Measurements from ENCODE around the gene ZC3H18. TPM values are rescaled to one million over a fixed set of nuclear protein-coding genes. Genes with fewer than 3 reads are reported as not detected.
"Not testable (repeated sequence)": the region's sequence is repeated elsewhere in the genome, so short reads cannot be mapped to it uniquely, and the experiment has no call there.

ZC3H18 gene
- polyA plus RNA-seq, 10 donors = 23.3 to 33.1 (median 28.0) TPM

DNA sequence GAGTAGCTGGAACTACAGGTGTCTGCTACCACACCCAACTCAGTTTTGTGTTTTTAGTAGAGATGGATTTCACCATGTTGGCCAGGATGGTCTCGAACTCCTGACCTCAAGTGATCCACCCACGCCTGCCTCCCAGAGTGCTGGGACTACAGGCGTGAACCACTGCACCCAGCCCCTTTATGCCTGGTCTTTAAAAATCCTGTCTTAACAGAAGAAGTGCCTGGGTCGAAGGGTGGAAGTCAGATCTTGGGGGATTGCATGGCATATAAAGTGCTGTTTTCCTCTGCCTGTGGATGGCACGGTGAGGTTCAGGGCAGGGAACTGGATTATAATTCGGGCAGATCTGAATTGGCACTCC is 30.3 kb downstream of the ZC3H18 start:
- no peak for DNase-seq

DNA sequence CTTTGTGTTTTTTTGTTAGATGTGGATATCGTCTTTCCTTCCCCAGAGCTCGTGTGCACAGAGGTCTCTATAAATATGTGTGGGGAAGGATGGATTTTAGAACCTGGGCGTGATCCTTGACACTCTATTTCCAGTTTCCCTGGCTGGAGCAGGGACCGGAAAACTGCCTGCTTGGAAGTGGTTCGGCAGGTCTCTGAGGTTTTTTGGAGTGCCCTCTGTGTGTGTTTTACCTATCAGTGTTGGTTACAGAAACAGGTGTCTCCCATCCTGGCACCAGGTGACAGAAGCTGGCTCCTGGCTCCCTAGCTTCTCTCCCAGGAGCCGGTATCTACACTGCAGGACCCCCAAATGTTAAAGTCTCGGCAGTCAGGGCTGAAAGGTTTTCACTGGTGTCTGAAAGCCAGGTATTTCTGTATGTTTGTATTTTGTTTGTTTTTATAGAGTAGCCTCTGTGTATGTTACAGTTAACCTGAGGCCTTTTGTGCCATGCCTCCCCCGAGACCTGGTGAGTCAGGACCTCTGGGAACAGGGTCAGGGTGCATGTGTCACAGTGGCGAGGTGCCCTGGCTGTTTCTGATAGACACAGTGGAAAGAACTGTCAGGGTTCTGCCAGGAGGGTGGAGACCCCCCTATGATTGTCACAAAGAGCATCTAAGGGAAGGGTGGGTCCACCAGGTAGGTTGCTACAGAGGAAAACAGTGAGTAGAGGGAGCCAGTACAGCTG is 31.3 kb downstream of the ZC3H18 start:
- DNase-seq = no peak

DNA sequence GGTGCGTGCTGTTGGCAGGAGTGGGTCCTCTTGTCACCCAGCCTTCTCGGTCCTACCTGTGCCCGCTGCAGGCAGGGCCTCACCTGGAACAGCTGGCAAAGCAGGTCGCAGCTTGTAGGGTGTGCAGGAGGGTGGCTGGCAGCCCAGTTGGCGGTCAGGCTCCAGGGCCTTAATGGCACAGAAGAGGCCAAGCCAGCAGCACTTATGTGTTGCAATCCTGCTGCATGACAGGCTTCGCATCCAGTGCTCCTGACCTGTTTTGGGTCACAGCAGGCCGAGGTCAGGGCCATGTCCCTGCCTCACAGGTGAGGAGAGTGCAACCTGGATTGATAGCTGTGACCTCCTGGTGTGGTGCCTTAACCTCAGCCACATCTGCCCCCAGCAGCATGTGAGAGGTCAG is 31.9 kb downstream of the ZC3H18 start:
- no peak for DNase-seq

DNA sequence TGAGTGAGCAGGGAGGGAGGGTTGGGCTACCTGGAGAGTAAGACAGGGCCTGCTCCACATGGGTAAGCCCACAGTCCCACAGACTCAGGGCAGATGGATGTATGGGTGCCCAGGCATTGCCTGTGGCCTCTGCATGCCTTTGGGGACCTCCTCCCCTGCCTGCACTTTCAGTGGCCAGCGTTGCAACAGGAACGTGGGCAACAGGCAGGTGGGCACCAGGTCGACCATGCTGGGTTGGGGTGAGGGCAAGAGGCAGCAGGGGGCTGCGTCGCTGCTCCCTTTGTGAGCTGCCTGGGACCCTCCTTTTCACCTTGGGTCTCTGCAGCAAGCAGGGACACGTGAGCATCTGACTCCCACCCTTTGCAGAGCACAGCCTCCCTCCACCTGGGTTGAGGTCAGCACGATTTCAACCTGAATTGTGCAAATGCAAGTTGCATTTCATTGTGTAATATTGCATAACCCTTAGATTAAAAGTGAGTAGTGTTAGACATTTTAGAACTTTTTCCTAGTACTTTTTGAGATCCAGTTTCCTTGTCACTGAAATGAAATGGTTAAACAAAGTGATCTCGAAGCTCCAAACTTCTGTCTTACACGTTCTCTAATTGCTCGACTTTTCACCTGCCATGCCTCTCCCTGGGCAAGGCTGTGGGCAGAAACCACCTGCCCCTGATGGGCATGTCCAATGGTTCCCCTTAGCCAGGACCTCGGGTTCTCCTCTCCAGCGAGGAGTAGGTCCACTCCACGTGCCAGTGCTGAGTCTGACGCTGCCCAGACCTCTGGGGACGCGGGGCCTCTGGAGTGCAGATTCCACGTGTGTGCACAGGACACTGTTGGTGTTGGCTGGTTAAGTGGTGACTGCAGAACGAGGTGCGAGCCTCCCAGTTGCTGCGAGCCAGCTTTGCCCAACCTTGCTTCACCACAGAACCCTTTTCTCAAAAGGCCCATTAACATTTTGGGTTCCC is 35.3 kb downstream of the ZC3H18 start:
- DNase-seq = no peak

DNA sequence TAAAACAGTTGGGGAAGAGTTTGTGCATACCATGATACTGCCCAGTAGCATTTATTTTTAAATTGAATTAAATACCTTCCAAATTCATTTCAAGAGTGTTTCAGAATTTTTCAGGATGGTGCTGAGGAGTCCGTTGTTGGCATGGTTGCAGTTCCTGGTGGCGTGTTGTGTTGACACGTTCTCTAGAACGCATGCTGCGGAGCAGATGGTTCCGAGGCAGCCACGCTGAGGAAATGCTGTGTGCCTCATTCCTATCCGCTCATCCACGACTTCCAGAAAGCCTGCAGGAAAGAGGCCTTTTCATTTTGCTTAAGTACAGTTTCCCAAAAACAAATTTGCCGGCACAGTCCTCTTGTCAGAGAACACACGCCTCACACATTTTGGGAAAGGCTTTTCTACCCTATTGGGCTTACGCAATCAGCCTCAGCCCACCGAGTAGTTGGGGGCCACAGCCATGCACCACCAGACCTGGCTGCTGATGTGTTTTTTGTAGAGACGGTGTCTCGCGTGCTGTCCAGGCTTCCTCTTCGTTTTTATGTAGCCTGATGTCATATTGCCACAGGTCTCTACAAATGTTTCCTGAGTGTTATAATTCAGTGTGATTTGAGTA is 36.0 kb downstream of the ZC3H18 start:
- DNase-seq = no peak

DNA sequence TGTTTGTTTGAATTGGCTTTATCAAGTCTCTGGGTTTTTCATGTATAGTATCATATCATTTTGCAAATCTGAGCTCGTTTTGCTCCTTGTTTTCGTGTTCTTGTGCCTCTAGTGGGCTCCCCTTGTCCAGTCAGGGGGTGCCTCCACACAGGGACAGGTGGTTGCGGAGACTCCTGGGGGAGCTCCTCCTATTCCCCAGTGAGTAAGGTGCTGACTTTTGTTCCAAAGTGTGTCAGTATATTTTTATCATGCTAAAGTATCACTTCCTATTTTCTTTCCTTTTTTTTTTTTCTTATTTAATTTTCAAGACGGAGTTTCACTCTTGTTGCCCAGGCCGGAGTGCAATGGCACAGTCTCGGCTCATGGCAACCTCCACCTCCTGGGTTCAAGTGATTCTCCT is 37.9 kb downstream of the ZC3H18 start:
- DNase-seq = no peak

DNA sequence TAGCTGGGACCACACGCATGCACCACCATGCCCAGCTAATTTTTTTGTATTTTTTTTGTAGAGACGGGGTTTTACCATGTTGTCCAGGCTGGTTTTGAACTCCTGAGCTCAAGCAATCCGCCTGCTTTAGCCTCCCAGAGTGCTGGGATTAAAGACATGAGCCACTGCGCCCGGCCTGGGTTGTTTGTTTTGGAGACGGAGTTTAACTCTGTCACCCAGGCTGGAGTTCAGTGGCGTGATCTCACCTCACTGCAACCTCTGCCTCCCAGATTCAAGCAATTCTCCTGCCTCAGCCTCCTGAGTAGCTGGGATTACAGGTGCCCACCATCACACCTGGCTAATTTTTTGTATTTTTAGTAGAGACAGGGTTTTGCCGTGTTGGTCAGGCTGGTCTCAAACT is 39.2 kb downstream of the ZC3H18 start:
- not testable (repeated sequence) for DNase-seq

DNA sequence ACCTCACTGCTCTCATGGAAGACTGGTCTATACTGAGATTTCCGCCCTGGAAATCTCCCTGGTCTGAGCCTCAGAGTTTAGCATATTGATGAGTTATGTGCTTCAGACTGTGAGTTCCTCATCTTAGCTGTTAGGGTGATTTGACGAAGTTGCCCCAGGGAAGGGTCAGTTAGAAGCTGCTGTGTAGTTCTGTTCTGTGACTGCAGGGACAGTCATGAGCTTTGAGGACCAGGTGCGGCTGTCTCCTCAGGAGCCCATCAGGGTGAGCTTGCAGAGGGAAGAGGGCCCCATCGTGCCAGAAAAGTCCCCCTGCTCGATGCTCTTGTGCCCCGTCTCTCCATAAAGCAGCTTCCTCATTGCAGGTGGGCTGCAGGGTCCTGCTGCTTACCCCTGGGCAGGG is 39.9 kb downstream of the ZC3H18 start:
- no peak for DNase-seq

DNA sequence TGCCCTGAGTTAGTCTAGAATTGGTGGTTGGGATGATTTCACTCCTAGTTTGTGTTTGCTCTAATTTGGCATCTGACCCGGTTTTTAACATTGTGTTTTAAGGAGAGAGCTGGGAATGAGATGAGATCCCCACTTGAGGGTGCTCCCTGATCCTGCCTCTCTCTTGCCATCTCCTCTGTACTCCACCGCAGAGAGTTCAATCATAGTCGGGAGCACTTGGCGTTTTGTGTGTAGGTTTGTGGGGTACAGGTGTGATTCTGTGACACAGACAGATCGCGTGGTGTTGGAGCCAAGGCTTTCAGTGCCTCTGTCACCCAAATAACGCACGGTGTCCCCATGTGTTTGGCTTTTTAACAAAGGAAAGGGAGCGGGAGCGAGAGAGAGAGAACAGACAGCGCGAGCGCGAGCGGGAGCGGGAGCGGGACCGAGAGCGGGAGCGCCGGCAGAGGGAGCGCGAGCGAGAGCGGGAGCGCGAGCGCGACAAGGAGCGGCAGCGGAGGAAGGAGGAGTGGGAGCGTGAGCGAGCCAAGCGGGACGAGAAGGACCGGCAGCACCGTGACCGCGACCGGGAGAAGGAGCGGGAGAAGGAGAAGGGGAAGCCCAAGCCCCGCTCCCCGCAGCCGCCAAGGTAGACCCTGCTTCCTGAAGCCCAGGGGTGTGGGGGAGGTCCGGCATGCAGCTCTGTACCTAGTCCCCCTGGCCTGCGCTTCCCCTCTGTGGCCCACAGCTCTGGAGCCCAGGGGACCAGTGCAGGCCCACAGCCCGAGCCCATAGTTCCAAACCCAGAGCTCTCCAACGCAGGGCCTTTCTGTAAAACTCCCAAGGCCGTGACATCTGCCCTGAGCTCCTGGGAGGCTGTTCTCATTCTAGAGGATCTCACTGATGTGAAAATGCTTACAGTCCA is 41.0 kb downstream of the ZC3H18 start:
- peak in 1 of 3 donors; percentile 47 for DNase-seq

DNA sequence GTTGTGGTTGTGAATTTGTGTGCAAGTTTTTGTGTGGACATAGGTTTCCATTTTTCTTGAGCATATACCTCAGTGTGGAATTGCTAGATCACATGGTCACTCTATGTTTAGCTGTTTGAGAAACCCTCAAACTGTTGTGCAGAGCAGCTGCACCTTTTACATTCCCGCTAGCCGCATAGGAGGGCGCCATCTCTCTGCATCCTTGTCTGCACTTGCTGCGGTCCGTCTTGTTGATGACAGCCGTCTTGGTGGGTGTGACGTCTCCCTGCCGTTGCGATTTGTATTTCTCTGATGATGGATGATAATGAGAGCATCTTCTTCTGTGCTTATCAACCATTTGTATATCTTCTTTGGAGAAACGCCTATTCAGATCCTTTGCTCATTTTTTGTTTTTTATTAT is 43.1 kb downstream of the ZC3H18 start:
- no peak for DNase-seq

DNA sequence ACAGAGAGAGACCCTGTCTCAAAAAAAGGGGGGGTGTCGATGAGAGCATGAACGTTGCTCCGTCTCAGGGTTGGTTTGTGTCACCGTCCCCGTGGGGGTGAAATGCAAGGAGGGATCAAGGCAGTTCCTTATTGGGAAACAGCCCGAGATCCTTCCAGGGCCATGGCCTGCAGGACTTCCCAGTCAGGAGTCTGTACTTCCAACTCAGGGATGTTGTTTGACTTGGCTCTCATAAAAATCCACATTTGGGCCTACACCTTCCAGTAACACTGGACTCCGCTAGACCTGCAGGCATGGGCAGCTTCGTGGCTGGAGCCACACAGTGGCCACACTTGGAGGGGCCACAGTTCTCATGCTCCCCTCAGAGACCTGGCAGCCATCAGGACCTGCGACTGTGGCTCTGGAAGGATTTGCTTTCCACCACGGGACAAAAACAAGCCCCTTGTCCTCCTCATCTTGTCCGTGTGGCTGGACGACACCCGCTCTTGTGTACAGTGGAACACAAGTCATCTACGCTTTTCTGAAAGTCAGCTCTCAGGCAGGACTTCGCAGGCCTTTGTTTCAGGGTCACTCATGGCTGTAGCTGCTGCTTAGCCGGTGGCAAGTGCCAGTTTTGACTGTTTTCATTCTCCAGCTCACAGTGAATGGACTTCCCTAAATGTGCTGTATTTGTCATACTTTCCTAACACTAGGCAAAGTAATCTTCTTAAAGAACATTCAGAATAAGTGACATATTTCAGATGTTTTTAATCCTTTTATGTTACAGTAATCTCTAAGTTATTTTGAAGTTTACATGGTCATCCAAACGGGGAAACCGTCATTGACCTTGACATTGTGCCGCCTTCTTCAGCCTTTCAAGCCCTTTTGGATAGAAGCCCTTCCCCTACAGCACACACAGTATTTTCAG is 44.0 kb downstream of the ZC3H18 start:
- DNase-seq = no peak

DNA sequence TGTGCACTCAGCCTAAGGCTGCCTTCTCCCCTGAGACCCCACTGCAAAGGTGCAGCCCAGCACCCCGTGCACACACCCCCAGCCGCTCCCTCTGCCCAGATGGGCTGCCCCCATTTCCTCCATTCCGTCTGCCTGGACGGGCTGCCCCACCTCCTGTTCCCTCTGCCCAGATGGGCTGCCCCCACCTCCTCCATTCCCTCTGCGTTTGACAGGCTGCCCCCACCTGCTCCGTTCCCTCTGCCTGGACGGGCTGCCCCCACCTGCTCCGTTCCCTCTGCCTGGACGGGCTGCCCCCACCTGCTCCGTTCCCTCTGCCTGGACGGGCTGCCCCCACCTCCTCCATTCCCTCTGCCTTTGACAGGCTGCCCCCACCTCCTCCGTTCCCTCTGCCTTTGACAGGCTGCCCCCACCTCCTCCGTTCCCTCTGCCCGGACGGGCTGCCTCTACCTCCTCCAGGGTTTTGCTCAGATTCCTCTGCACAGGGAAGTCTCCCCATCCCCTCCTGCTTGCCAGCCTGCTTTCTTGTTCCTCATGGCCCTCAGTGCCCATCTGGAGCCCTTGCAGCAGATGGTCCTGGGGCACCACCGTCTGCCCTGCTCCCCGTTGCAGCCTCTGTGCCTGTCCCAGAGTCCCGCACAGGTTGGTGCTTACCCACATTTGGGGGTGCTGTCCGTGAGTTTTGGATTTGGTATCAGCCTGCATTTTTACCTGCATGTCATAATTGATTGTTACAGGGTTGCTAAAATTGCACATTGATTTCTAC is 44.8 kb downstream of the ZC3H18 start:
- no peak for DNase-seq

DNA sequence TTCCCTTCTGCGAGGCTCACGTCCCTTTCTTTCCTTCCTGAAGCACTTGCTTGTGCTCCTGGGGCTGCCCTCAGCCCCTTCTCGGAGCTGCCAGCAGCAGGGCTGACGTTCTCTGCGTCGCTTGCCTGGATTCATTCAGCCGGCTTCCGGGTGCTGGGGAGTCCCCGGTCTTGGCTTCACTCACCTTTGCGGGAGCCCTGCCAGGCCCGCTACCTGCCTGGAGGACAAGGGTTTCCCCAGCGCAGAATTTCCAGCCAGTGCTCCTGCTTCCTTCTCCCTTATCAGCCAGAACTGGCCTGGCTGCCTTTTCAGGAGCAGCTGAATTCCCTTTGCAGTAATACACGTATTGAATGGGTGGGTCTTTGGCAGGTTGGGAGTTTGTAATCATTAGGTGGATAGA is 46.1 kb downstream of the ZC3H18 start:
- DNase-seq = no peak

DNA sequence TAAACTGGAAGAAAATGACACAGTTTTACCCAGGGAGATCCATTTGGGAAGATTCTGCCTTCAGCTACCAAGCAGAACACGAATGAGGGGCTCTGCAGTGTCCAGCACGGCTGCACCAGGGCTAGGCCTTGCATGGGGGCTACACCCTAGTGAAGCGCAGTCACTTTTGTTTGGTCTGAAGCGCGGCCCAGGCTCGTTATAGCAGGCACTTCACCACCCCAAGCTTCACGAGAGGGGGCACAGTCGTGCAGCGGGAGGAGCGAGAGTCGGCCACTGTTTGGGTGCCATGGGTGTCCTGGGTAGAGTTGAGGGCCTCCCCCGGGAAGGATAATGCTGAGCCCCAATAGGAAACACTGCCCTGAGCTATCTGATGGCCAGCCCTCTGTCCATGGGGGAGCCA is 46.5 kb downstream of the ZC3H18 start:
- DNase-seq = no peak

DNA sequence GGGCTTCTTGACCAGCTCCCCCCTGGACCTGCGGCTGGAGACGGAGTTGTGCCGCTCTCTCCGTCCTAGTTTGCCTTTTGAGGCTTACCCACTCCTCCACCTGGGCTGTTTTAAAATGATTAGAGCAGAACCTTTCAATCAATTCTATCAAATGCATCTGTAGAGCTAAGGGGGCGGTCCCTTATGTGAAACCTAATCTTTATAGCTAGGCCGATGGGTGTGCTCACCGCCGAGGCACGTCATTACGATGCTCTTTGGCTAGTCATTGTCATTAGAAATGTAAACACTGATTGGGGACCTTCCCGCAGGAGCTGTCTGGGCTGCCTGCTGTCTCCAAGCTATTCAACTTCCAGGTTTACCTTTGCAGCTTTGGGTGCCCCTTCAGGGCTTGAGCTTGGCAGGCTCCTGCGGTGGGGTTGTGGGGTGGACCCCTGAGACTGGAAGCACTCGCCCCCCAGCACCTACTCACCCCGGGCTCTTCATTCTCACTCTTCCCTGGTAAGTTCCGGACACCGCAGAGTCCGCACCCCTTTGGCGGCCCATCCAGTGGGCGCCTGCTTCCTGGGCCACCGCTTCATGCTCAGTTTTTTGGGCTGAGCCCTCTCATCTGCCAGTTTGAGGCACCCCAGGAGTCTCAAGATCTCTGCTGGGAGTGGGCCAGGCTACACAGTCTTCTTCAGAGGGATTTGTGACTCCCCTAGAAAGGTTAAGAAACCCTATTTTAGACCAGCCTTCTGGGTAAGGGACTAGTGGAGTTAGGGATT is 47.2 kb downstream of the ZC3H18 start:
- DNase-seq = no peak

DNA sequence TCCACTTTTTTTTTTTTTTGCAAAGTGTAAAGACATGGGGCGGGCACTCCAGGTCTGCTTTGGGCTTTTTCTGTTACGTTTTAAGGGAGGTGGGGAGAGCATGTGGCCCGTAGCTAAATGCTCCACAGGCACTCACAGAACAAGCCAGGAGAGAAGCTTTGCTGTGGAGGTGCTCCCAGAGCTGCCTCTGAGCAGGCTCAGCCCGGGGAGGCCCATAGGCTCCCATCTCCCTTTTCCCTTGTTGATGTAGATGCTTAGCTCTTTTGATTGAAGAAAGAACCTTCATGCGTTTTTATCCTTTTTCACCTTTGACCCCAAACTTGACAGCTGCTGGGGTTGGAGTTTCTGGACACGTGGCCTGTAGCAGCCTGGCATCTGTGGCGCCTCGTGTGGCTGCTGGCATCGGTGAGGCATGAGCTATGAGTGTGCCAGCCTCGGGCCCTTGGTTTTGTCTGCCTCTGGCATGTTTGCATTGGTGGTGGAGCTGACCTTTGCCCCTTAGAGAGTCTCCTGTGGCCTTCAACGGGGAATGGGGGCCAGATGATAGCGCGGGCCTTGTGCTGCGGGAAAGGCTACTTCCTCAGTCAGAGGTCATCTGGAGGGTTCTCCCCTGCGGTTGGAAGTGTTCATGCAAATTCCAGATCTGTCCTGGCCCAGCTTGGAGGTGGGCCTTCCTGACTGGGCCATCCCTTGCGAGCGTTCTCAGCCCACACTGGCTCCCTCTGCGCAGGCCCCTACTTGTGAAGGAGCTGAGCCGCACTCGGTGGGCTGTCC is 48.2 kb downstream of the ZC3H18 start:
- DNase-seq = no peak

DNA sequence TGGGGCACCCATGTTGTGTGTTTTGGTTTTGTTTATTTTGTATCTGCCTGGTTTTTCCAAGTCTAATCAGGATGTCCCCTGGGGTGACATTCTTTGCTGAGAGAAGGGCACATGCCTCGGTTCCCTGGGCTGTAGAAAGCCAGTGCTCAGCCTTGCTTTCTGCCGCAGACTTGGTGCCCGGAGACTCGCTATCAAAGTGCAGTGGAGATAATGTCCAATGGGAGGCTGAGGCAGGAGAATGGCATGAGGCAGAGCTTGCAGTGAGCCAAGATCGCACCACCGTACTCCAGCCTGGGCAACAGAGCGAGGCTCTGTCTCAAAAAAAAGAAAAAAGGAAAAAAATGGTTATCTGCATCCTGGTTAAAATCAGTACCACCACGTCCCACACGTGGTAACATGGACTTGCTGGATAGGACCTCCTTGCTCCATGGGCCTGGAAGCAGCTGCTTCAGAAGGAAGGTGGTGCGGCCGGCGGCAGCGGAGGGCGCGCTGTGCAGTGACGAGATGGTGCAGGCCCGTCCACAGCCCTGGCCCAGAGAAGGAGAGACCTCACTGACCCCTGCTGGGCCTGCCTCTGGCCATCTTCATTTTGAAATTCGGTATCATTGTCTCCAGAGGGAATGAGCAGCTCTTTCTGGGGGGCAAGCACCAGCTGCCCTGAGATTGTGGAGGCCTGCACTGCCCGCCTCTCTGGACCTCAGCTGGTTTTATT is 48.9 kb downstream of the ZC3H18 start:
- DNase-seq = no peak
